ENCODE data around the gene SNED1.

SNED1 gene

GRCh38 chr2:240986787-240987411 is 11.5 kb upstream of the SNED1 start:
- TF ChIP-seq CTCF (IDR thresholded peaks at IDR 0.05; ENCODE audit: control insufficient read depth, insufficient read depth, low read depth, low read length, missing control alignments), result no peak
- no peak overlapping the region for H3K4me3 ChIP-seq (ENCODE audit: control insufficient read depth, low read depth, low read length)
- DNase-seq (ENCODE audit: low read depth), result peak; percentile 82

GRCh38 chr2:240987588-240987987 is 10.8 kb upstream of the SNED1 start:
- H3K4me3 ChIP-seq (ENCODE audit: control insufficient read depth, low read depth, low read length), result no peak overlapping the region
- no peak for DNase-seq (ENCODE audit: low read depth)
- no peak for TF ChIP-seq CTCF (IDR thresholded peaks at IDR 0.05; ENCODE audit: control insufficient read depth, insufficient read depth, low read depth, low read length, missing control alignments)

GRCh38 chr2:240988146-240988545 is 10.3 kb upstream of the SNED1 start:
- no peak overlapping the region for H3K4me3 ChIP-seq (ENCODE audit: control insufficient read depth, low read depth, low read length)
- TF ChIP-seq CTCF (IDR thresholded peaks at IDR 0.05; ENCODE audit: control insufficient read depth, insufficient read depth, low read depth, low read length, missing control alignments), result no peak
- DNase-seq (ENCODE audit: low read depth), result no peak

GRCh38 chr2:240988571-240989271 is 9.7 kb upstream of the SNED1 start:
- no peak for DNase-seq (ENCODE audit: low read depth)

GRCh38 chr2:240989451-240990265 is 8.8 kb upstream of the SNED1 start:
- TF ChIP-seq CTCF (IDR thresholded peaks at IDR 0.05; ENCODE audit: control insufficient read depth, insufficient read depth, low read depth, low read length, missing control alignments), result peak; percentile 69
- DNase-seq (ENCODE audit: low read depth), result no peak
- H3K4me3 ChIP-seq (ENCODE audit: control insufficient read depth, low read depth, low read length), result no peak overlapping the region

More at GRCh38 chr2:240988571-240989271, 9.7 kb upstream of the SNED1 start:
- H3K4me3 ChIP-seq (ENCODE audit: control insufficient read depth, low read depth, low read length), result no peak overlapping the region
- no peak for TF ChIP-seq CTCF (IDR thresholded peaks at IDR 0.05; ENCODE audit: control insufficient read depth, insufficient read depth, low read depth, low read length, missing control alignments)

- no peak overlapping the region for H3K4me3 ChIP-seq (ENCODE audit: control insufficient read depth, low read depth, low read length)
- DNase-seq (ENCODE audit: low read depth), result no peak
- TF ChIP-seq CTCF (IDR thresholded peaks at IDR 0.05; ENCODE audit: control insufficient read depth, insufficient read depth, low read depth, low read length, missing control alignments), result no peak
Measured at GRCh38 chr2:240990266-240990529, 8.2 kb upstream of the SNED1 start.

Data from AG09309 (cell line).